SK-N-MC (cell line): ENCODE data around the gene PLA2G4E.

ENCODE experiments used
- EZH2 ChIP-seq: fragments of 200-600 bp; sonication (generic); IDR thresholded peaks from one replicate; pipeline ENCODE4 v1.6.1; 2017; ENCODE audit warnings: antibody characterized with exemption
- POLR2AphosphoS5 ChIP-seq: IDR thresholded peaks from 2 replicates; pipeline ENCODE4 v1.6.1; 2012; ENCODE audit warnings: mild to moderate bottlenecking, low read depth, low read length, borderline replicate concordance

DNA sequence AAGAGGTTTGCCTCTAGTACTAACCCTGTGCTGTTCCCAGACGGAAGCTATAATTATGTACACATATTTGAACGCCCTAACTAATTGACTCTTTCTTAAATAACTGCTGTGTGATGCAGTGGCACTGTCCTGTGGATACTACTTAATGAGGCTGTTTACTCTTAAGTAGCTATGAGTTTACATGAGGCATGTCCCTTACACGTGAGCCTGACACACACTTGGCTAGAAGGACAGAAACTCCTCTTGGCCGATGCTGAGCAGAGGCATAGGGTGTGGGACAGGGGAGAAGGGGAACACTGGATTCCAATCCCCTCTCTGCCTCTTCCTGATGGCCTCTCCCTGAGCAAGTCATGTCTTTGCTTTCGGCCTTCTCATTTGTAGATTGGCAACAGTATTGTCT is 70.4 kb downstream of the PLA2G4E start:
- TF ChIP-seq POLR2AphosphoS5 (no peak), EZH2 (no peak)
